ENCODE data around the gene SURF6. TPM values are rescaled to one million over a fixed set of nuclear protein-coding genes. Genes with fewer than 3 reads are reported as not detected.
"Not testable (repeated sequence)": the region's sequence is repeated elsewhere in the genome, so short reads cannot be mapped to it uniquely, and the experiment has no call there.

The SURF6 gene
- total RNA-seq, 4 donors from 2014 or later = 11.5 to 17.1 (median 15.8) TPM

DNA sequence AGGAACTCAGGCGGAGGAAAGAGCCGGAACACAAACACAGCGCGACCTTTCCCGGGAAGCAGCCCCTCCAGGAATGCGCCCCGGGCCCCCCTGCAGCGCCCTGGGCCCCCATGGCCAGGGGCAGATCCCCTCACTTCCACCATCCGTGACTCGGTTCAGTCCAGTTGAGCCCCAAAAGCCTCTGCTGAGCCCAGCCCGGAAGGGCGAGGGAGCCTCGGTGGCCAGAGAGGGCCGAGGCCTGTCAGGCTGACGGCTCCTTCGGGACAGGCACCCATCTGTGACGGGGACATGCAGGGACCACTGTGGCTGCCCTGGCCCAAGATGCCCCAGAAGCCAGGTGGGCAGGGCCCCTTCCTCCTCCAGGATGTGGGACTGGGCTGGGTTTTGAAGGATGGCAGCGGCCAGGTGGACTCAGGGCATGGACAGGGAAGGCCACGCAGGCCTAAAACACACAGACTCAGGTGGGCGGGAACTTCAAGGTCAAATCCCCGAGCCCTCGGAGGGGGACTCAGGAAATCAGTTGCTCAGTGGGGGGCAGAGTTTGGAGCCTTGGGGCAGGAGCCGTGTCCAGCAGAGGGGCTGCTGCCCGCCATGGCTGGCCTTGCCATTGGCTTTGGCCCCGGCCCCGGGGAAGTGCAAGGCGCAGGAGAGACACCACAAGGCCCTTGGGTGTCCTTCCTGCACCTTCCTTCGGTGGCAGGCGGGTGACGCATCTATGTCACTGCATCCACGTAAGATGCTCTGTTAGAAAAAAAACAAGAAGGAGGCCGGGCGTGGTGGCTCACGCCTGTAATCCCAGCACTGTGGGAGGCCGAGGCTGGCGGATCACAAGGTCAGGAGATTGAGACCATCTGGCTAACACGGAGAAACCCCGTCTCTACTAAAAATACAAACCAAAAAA is 31.3 kb downstream of the SURF6 start:
- peak in 1 of 2 donors; percentile 67 for DNase-seq (ENCODE audit: low spot score in 2 of 2)
- TF ChIP-seq CTCF (IDR thresholded peaks at IDR 0.05) = no peak
- no peak for TF ChIP-seq POLR2AphosphoS5 (IDR thresholded peaks at IDR 0.05)
- no peak for TF ChIP-seq EP300 (IDR thresholded peaks at IDR 0.05)
- TF ChIP-seq POLR2A (IDR thresholded peaks at IDR 0.05) = no peak
- 84% methylated on average over 20 of the region's 38 CpGs for WGBS
- no peak overlapping the region for H3K27ac ChIP-seq
- no peak overlapping the region for H3K4me3 ChIP-seq
- H3K9me3 ChIP-seq = no peaks in the 10 kb centered on the region
- H3K4me1 ChIP-seq = no peaks in the 10 kb centered on the region
- no peaks in the 10 kb centered on the region for H3K36me3 ChIP-seq
- peaks cover 12% of the 10 kb centered on the region for H3K27me3 ChIP-seq

GRCh38 chr9:133304158-133304470 is 31.9 kb downstream of the SURF6 start:
- peaks cover 10% of the 10 kb centered on the region for H3K27me3 ChIP-seq
- DNase-seq (ENCODE audit: low spot score in 2 of 2) = peak in 1 of 2 donors; percentile 53
- H3K36me3 ChIP-seq = no peaks in the 10 kb centered on the region
- no peaks in the 10 kb centered on the region for H3K9me3 ChIP-seq
- H3K4me1 ChIP-seq = no peaks in the 10 kb centered on the region
- no peak overlapping the region for H3K27ac ChIP-seq
- 40% methylated on average over 12 of the region's 13 CpGs for WGBS
- TF ChIP-seq CTCF (IDR thresholded peaks at IDR 0.05) (no peak), POLR2A (IDR thresholded peaks at IDR 0.05) (no peak), EP300 (IDR thresholded peaks at IDR 0.05) (no peak), POLR2AphosphoS5 (IDR thresholded peaks at IDR 0.05) (no peak)
- no peak overlapping the region for H3K4me3 ChIP-seq

DNA sequence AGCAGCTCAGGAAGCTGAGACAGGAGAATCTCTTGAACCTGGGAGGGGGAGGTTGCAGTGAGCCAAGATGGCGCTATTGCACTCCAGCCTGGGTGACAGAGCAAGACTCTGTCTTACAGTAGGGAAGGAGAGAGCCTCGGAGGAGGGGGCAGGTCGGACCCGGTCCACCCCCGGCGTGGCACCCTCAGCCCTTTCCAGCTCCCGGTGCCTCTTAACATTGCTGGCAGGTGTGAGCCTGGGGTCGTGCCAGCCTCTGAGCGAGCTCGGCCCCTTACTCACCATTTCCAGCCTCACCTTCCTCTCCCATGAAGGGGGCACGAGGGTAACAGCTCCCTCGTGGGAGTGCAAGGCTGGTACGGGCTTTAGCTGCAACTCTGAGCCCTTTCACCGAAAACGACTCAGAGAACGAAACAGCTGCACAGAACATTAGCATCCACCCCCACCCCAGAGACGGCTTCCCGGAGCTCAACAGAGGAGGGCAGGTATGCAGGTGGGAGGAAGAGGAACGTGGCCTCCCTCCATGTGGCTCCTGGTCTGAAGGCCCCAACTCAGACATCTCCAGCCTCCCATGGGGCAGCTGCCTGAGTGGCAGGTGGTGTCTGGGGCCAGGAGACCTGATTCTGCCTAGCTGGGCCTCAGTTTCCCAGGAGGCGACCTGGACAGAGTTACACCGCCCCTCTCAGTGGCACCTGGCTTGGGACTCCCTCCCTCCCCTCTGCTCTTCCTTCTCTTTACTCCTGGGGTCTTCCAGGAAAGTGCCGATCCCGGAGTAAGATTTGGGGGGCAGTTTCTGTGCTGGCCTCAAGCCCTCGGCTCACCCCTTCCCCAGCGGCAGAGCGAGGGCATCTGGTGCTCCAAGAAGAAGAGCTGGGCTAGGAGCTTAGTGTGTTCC is 32.5 kb downstream of the SURF6 start:
- 76% methylated on average over 24 of the region's 26 CpGs for WGBS
- TF ChIP-seq CTCF (IDR thresholded peaks at IDR 0.05) = no peak
- no peak for TF ChIP-seq EP300 (IDR thresholded peaks at IDR 0.05)
- TF ChIP-seq POLR2A (IDR thresholded peaks at IDR 0.05) = no peak

DNA sequence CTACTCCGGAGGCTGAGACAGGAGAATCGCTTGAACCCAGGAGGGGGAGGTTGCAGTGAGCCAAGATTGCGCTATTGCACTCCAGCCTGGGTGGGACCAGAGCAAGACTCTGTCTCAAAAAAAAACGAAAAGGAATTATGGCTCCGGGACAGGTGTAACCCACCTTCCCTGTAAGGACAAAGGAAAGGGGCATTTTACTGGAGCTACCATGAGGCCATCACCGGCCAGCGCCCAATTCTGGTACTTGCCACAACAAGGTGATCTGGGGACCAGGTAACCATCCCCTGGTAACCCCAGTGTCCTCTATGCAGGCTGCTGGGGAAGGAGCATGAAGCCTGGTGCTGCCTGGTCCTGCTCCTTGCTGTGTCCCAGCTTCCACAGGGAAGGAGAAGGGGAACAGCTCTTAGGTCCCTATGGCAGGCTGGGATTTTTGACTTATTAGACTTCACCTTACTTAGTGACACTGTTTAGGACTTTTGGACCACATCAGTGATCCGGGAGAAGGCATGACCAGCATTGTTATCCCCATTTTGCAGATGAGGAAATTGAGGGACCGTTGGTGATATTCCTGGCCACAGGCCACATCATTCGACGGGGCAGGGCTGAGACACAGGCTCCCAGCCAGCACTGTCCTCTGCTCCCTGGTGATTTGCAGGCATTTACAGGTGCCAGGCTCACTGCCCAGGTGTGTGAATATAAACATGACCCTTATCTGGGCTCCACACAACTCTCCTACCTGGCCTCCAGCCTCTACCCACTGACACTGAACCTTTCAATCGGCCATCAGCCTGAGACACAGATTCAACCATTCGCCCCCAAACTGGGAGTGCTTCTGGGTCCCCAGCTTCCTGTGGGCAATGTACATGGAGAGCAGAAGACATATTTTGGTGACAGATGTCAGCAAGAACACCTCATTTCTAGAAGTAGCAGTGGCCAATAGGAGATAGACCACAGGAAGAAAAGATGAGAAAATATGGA is 34.4 kb downstream of the SURF6 start:
- 86% methylated on average over 13 of the region's 13 CpGs for WGBS
- no peak overlapping the region for H3K27ac ChIP-seq
- H3K36me3 ChIP-seq = no peaks in the 10 kb centered on the region
- peak in 1 of 2 donors; percentile 71 for DNase-seq (ENCODE audit: low spot score in 2 of 2)
- H3K9me3 ChIP-seq = no peaks in the 10 kb centered on the region
- H3K27me3 ChIP-seq = peaks cover 14% of the 10 kb centered on the region
- TF ChIP-seq POLR2AphosphoS5 (IDR thresholded peaks at IDR 0.05) (no peak), POLR2A (IDR thresholded peaks at IDR 0.05) (no peak), CTCF (IDR thresholded peaks at IDR 0.05) (no peak), EP300 (IDR thresholded peaks at IDR 0.05) (no peak)
- no peaks in the 10 kb centered on the region for H3K4me1 ChIP-seq
- no peak overlapping the region for H3K4me3 ChIP-seq

More for the DNA sequence above, 32.5 kb downstream of the SURF6 start:
- no peaks in the 10 kb centered on the region for H3K9me3 ChIP-seq
- no peak overlapping the region for H3K27ac ChIP-seq
- H3K4me1 ChIP-seq = no peaks in the 10 kb centered on the region
- H3K4me3 ChIP-seq = no peak overlapping the region
- H3K27me3 ChIP-seq = peaks cover 14% of the 10 kb centered on the region
- no peaks in the 10 kb centered on the region for H3K36me3 ChIP-seq
- peak in 1 of 2 donors; percentile 55 for DNase-seq (ENCODE audit: low spot score in 2 of 2)

DNA sequence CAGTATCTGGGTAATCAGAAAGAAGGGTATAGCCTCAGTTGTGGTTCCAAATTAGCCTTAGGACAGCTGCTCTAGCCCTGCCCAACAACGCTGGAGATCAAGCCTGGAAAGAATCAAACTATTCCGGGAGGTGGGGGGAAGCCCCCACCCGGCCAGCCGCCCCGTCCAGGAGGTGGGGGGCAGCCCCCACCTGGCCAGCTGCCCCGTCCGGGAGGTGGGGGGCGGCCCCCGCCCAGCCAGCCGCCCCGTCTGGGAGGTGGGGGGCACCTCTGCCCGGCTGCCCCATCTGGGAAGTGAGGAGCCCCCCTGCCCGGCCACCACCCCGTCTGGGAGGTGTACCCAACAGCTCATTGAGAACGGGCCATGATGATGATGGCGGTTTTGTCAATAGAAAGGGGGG is 36.0 kb downstream of the SURF6 start:
- peaks cover 19% of the 10 kb centered on the region for H3K27me3 ChIP-seq
- H3K4me1 ChIP-seq, H3K4me3 ChIP-seq, H3K9me3 ChIP-seq, H3K27ac ChIP-seq, H3K36me3 ChIP-seq: not testable (repeated sequence)
- WGBS = 45% methylated on average over 9 of the region's 16 CpGs
- peak in 1 of 2 donors; percentile 1 for DNase-seq (ENCODE audit: low spot score in 2 of 2)
